Epidermal melanocyte (primary cell): Measurements from ENCODE around the gene C3orf18.
"Not testable (repeated sequence)": the region's sequence is repeated elsewhere in the genome, so short reads cannot be mapped to it uniquely, and the experiment has no call there.

Source experiments
- DNase-seq: peaks from one replicate; pipeline ENCODE4 v3.0.0; 2011; ENCODE audit warnings: low spot score; ENCODE audit not compliant: insufficient read length

Gene C3orf18

GRCh38 chr3:50523279-50523811 is 44.2 kb downstream of the C3orf18 start:
- DNase-seq, result no peak

GRCh38 chr3:50521572-50521971 is 46.0 kb downstream of the C3orf18 start:
- no peak for DNase-seq

GRCh38 chr3:50520849-50521248 is 46.7 kb downstream of the C3orf18 start:
- DNase-seq, result no peak

GRCh38 chr3:50519471-50520089 is 48.0 kb downstream of the C3orf18 start:
- peak; percentile 57 for DNase-seq

GRCh38 chr3:50518436-50518835 is 49.1 kb downstream of the C3orf18 start:
- no peak for DNase-seq

GRCh38 chr3:50517721-50518206 is 49.8 kb downstream of the C3orf18 start:
- DNase-seq, result no peak

- DNase-seq, result no peak
These were observed 51.1 kb downstream of the C3orf18 start for GRCh38 chr3:50516440-50516871.

- no peak for DNase-seq
These were observed 51.7 kb downstream of the C3orf18 start for GRCh38 chr3:50515565-50516439.

GRCh38 chr3:50512908-50513307 is 54.6 kb downstream of the C3orf18 start:
- DNase-seq, result not testable (repeated sequence)

GRCh38 chr3:50512131-50512530 is 55.4 kb downstream of the C3orf18 start:
- DNase-seq, result no peak

GRCh38 chr3:50510325-50510724 is 57.2 kb downstream of the C3orf18 start:
- DNase-seq, result no peak

- DNase-seq, result no peak
These were observed 57.8 kb downstream of the C3orf18 start for GRCh38 chr3:50509715-50510114.

GRCh38 chr3:50508821-50509220 is 58.7 kb downstream of the C3orf18 start:
- no peak for DNase-seq
